Dermis blood vessel endothelial cell (primary cell): ENCODE results near the gene CELF4. TPM values are rescaled to one million over a fixed set of nuclear protein-coding genes. Genes with fewer than 3 reads are reported as not detected.

Experiments
- DNase-seq: peaks from one replicate; pipeline ENCODE4 v3.0.0; 2010
- total RNA-seq: library from RNA; depleted of rRNA; stranded (reverse); fragments of >200 nt; gene quantifications from 2 replicates; pipeline ENCODE4 v1.2.3, GENCODE V29; 2014

The CELF4 gene
- total RNA-seq, 1 donor from 2014 or later, result not detected

DNA sequence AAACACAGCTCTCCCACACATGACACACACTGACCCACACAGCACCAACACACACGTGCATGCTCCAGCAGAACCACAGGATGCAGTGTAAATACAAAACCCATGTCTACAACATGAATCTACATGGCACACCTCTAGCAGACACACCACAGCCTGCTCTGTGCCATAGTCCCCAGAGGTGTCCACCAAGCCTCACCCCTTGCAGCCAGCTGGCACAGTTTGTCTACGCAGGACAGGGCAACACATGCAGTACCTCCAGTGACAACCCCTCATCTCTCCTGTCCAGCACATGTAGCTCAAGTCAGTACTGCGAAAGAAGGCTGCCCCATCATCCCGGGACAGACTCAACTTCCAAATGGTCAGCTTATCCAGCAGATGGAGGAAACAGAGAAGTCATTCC is 18.9 kb downstream of the CELF4 start:
- no peak for DNase-seq

DNA sequence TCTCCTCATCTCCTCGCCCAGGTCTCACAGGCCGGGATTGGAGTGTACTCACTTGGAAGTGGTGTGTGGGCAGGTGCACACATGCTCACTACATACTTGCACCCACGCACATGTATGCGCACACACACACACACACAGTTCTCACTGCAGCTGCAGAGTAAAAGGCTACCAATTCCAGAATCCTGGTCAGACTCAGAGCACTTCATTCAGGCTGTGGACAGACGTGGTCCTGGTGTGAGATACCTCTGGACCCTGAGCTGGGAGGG is 19.4 kb downstream of the CELF4 start:
- no peak for DNase-seq

DNA sequence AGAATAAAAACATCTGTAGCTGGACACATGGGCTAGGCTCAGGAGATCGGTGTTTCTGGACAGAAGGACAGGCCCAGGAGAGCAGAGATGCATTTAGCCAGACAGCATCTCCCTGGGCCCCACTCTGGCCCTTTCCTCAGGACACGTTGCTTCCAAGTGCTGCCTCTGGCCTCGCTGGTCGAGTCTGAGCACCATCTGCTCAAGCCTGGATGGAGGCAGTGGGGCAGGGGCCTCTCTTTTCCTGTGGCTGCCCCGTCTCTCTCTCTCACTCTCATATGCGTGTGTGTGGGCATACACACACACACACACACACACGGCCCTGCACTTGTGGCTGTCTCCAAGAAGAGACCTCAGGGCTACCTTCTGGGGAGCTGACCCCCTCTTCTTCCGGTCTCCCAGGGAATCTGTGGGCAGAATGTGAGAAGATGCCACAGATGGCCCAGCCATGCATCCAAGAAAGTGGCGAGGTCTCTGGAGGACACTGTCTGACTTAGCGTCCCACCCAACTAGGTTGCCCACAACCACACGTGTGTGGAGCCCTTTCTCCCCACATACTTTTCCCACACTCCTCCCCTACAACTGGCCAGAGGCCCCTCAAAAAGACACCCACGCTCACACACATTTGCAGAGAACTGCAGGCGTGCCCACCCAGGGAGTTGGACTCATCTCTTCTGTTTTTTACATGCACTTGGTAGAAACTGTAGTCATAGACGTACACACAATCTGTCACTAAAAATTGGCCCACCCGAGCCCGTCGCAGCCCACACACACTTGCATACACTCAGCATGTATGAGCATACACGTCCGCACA is 19.9 kb downstream of the CELF4 start:
- no peak for DNase-seq

DNA sequence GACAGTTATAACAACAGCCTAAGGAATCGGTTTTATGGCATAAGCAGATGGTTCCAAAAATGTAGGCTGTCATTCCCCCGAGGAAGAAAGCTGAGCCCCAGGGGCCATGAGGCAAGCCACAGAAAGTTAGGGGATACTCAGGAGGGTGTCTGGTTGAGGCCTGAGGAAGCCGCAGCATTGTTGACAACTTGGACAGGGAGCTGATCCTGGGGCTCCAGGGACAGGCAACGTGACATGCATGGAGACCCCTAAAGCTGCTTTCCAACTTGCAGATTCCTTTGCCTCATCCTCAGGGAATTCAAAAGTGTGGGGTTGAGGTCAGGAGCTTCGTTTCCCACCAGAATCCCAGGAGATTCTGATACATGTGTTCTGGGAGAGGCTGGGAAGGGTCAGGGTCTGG is 20.9 kb downstream of the CELF4 start:
- no peak for DNase-seq

DNA sequence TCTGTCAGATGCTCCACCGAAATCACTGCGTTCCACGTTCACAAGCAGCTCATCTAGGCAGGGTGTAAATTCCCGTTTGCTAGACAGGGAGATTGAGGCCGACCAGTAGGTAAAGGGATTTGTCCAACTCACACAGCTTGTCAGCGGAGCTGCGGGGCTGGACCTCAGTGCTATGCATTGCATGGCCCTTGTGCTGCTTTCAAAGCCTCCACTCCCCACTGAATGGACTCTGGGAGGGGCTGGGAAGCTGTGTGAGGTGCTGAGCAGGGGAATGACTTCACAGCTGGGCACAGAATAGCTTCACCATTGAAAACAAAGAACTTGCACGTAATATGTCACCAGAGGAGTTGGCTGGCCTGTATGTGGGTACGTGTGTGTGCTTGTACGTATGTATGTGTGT is 21.4 kb downstream of the CELF4 start:
- no peak for DNase-seq

DNA sequence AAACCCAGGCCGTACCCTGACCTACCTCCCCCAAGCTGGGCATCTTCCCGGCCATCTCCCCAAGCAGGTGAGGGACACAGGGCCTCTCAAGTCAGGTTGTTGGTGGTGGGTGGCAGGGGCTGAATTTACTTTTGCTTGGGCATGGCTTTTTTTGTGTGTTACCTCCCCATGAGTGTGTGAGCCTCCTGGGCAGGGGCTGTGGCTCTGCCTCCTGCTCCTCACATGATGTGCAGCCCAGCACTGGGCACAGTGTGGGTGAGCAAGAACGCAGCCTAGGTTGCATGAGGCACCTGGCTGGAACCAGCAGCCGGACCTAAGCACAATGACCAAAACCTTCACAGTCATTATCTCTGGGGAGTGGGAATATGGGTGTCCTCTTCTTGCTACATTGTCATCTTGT is 22.3 kb downstream of the CELF4 start:
- DNase-seq, result no peak

DNA sequence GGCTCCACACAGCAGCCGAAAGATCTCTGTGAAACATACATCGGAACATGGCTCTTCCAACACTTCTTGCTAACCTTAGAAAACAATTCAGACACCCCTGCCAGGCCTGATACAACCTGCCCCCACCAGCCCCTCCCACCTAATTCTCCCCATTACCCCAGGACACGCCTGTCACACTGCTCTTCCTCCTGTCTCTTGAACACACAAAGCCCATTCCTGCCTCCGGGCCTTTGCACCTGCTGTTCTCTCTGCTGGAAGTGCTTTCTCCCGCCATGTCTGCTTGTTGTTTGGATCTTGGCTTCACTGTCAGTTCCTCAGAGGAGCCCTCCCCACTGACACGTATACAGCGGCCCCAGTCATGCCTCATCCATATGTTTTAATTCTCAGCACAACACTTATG is 24.1 kb downstream of the CELF4 start:
- no peak for DNase-seq

DNA sequence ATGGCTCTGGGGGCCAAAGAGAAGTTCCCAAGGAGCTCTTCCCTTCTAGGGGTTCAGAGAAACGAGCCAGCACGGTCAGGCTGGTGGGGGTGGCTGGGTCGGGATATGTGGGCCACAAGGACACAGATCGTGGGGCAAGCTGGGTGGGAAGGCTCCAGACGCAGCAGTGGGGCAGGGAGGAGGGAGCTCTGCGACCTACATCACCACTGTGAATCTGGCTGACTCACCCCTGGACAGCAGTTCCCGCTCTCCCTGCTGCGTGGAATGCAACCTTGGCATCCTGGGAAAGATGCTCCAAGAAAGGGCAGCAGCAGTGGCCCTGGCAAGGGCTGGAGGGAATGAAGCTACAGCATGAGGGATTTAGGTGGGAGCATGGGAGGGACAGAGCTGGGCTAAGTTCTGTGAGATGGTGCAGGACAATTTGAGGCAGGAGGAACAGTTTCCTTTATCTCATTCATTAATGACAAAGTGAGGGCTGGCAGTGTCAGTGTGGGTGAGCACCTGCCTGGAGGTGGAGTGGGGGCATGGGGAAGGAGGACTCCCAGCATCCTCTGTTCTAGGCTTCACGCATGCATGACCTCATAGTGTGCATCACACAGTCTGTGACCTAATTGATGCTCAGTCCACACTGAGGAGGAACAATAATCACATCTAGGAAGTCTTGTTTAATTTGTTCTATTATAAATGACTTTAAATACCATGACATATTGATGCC is 25.0 kb downstream of the CELF4 start:
- no peak for DNase-seq

DNA sequence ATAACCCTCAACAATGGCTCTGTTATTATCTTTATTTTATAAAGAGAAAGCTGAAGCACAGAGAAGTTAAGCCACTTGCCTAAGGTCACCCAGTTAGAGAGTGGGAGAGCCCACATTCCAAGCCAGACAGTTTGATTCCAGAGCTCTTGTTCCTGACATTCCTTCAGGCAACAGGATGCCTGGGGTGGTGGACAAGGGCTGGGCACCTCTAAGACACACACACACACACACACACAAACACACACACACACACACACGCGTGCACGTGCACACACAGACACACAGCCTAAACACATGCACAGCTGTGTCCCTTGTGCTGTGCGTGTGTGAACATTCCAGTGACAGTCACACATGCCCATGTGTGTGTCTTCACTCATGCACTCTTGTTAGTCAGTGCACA is 26.4 kb downstream of the CELF4 start:
- DNase-seq, result no peak

DNA sequence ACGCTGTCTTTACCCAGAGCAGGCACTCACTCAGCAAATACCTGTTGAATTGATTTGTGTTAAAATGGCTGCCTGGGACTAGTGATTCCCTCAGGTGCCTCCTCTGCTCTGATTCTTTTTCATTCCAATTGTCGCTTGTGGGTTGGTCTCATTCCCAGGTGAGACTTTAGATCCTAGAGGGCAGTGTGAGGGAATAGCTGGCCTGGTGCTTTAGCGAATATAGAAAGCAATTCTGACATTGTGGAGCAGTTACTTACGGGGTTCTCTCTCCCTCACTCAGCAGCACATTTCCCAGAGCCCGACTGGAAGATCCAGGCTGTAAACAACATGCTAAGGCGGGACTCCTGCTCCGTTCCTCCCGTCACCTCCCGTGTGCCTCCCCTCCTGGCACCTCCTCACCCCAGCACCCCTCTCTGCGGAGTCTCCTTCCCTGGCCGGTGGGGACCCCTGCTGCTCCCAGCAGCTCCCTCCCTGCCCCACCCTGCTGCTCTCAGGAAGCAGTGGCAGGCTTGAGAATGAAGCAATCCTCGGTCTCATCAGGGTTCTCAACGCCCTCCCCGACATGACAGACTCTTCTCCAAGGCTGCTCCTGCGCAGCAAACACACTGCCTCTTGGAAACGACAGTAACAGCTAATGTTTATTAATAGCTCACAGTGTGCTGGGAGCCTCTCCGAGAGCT is 26.9 kb downstream of the CELF4 start:
- no peak for DNase-seq

DNA sequence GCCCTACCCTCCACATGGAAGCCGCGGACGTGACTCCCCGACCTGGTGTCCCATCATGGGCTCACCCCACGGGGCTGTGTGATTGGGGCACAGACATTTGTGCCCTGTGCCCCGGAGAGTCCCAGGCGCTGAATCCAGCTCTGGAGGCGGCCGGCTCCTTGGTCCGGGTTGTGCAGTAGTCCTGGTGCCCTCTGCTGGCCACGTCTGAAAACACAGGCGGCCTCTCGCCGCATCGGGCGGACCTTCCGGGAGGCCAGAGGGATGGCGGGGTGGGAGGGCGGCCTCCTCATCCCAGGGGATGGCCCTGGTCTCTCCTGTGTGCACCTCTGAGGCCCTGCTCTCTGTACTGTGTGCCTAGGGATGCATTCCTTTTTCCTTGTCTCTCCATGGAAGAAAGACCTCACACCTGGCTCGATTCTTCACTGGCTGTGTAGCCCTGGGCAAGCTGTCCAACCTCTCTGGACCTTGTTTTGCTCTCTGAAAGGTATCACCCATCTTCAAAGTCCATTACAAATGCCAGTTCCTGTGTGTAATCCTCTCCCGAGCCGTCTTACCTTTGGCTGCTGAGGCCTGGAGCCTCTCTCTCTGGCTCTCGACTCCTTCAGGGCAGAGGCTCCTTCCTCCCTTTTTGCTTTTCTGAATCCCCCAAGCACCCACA is 27.6 kb downstream of the CELF4 start:
- DNase-seq, result peak; percentile 79

DNA sequence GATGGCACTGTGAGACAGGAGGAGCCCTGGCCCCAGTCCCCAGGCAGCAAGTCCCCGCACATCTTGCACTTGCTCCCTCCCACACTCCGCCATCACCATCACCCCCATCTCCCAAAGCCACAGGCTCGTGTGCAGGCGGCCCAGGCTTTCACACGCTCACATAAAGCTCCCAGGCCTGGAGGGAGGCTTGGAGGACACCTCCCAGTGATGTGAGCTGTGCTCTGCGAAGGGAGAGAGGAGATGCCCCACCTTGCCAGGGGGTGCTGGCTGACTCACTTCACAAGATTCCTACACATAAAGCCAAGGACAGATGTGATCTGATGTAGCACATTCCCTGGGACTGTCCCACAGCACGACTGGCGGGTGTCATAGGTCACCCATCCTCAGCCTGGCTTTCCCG is 28.9 kb downstream of the CELF4 start:
- DNase-seq, result no peak

DNA sequence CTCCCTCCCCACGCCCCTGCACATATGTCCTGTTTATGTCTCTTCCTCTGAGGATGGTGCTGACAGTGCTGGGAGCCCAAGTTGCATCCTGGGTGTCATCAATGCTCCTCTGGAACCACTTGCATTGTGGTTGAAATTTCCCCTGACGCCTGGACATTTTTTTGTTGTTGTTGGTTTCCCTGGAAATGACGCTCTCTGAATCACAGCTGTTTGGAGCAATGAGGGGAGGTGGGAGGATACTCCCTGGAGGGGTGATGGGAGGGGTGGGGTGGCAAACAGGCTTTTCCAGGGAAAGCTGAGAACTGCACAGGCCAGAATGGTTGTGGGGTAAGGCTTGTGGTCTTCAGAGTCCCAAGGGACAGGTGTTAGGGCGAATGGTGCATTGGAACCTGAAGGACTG is 29.6 kb downstream of the CELF4 start:
- no peak for DNase-seq

DNA sequence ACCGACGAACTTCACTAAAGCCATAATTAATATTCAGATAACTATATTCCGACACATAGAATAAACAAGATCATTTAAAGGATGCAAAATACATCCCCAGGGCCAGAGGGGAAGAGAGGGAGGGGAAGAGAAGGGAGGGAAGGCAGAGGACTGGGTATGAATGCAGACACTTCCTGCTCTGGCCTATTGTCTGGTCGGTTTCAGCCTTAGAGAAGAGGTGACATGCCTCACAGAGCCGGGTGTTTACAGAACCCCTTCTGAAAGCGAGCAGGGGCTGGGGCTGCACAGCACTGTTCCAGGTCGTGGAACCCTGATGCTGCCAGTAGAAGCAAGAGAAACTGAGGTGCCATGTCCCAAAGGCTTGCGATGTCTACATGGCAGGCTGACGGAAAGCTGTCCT is 31.0 kb downstream of the CELF4 start:
- DNase-seq, result no peak

DNA sequence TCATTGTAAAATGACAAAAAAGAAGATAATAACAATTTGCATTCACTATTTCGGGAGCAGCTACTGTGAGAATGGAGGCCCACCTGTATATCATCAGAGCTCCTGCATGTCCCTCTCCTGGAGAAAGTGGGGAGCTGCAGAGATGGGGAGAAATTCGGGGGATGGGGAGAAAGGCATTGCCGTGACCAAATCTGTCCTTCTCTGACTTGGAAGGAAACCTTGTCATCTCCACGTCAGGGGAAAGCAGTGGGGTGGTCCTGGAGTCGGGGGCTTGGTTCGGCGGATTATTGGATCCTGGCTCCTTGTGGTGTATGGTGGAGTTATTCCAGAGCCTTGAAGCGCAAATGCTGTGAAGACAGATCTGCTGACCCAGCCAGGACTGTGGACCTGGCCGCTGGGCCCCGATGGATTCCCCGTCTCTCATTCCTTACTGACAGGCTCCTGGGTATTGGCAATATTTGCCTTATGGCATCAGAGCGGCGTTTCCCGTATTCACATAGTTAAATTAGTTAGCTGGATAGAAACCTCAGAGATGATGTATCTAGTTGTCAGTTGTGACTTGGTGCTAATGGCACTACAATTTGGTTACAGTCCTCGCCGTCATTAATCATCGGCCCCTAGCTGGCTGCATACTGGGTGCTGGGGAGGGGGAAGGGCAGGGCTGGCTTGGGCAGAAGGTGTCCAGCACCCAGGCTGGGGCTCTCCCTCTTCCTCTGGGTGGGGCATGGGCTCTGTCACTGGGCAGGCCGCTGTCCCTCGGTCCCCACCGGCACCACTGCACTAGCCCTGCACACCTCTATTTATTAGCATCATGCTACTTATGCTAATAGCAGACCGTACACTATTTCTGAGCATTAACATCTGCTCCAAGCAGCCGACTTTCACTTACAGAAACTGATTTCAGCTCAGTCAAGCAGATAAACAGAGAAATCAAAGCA is 31.7 kb downstream of the CELF4 start:
- DNase-seq, result no peak

DNA sequence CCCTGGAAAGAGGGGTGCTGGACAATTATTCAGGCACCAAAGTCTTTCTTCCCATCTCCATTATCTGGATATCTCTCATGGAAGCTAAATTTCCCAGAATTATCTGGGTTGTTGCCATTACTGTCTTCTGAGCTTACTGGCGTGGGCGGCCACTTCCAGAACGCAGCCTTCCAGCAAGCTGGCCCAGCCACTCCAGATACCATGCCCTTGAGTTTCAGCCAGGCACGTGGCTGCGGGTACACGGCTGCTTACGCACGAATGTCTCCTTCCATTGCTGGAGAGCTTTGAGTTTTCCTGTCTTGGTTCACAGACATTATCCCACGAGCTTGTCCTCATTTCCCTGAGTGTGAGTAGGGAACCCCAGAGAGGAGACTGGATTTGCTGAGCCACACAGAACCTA is 32.7 kb downstream of the CELF4 start:
- DNase-seq, result no peak

DNA sequence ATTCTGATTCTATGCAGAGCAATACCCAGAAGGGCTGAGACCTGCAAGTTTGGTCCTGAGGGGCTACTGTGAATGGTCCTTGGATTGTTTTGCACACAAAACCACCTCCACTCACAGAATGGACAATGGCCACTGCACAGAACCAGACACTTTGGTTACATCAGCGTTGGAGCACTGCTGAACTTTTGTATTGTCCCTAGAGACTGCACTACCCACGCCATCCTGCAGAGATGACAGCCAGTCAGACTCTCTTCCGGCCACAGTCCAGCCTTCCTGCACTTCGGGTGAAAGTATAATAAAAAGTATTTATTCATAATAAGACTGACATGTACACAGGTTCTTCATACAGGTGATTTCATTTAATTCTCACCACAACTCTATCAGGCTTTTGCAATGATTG is 35.7 kb downstream of the CELF4 start:
- DNase-seq, result no peak

DNA sequence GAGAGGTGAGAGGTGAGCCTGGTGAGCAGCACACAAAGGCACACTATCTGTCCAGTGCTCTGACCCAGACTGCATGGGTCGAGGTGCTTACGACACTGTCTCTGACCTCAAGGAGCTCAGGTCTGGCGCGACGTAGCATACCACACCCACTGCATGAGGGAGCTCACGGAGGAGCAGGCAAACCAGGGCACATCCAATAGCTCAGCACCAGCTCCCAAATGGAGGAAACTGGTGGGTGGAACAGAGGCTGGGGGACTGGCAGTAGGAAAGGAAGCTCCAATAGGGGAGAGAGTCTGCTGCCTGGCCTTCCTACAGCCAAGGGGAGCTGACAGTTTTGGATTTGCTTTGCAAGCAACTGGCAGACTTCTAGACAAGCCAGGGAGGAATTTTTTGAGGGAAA is 36.3 kb downstream of the CELF4 start:
- no peak for DNase-seq

DNA sequence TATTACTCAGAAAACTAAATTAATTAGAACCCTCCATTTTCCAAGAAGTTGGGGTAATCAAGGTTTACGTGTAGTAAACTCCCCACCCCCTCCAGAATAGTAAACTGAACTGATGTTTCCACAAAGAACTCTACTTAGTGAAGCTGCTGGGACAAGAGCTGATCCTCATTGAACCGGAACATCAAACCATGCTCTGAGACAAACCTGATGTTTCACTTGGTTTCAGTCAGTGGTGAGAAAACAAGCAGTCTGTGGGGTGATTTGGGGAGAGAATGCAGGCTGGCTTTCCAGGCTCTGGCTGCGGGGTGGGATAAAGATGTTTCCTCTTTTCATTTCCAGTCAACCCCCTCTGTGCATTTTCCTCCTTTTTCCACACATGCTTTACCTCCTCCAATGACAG is 38.2 kb downstream of the CELF4 start:
- DNase-seq, result no peak

DNA sequence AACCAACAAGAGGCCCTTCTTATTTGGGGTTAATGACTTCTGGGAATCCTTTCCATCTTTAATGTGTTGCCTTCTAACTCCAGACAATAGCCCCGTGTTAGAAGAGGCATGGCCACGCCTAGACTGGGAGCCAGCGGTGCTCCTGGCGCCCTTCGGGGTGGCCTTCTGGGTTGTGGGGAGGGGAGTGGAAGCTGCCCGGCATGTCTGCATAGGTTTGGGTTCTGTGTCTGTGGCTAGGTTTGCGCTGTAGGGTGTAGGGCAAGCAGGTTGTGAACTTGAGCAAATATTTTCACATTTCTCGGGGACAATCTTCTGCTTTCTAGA is 40.4 kb downstream of the CELF4 start:
- DNase-seq, result no peak

DNA sequence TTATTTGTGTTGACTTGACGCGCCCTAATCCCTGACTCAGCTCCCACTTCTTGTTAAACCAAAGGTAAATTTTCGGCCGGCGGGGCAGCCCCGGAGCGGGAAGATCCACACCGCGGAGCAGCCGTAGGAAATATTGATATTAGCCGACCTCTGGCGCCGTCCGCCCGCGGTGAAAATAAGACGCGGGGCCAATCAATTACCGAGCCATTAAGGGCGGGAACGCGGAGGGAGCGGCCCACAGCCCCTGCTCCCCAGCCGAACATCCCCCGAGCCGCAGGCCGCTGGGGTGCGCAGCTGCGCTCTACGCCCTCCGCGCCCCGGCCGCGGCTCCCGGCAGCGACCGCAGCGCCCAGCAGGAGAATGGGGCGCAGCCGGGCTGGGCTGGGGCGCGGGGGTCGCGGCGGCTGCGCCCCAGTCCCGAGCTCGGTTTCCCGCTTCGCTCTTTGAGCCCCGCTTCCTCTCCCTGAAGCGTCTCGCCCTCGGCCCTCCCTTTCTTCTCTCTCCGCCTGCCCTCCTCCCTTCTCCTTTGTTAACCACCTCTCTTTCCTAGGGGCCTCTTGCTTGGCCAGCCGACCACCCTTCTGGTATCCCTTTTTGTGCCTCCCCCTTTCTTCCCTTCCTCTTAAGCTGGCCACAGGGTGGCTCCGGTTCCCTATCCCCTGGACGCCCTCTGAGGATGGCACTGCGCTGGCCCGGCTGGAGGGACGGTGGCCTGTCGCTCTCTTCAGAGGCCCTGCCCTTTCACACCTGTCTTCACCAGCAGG is 40.9 kb downstream of the CELF4 start:
- no peak for DNase-seq

DNA sequence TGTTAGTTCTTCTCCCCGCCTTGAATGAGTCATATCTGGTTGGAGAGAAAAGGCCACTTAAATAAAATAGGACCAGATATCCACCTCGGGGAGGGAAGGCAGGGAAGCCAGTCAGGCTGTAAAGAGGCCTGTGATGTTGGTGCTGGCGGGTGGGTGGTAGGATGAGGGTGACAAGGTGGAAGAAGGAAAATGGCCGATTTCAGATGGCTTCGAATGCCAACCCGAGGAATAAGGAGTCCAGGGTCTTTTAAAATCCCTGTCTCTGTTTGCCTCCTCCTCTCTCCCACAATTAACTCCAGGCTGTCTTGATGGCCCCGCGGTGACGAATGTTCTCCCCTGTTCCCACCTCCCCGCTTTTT is 41.5 kb downstream of the CELF4 start:
- DNase-seq, result no peak
